Neural cell (in vitro differentiated cells): ENCODE data around the gene VAT1L. TPM values are rescaled to one million over a fixed set of nuclear protein-coding genes. Genes with fewer than 3 reads are reported as not detected.

Source experiments
- H2AFZ ChIP-seq: fragments of 200-600, 300-800 bp; sonication (generic), shearing (Covaris generic); 2 replicates; pipeline ENCODE4 v1.6.0; 2014; ENCODE audit warnings: low read depth, mild to moderate bottlenecking, antibody characterized with exemption, low read length, moderate library complexity
- H3F3A ChIP-seq: fragments of 200-600 bp; shearing (Covaris generic); 2 replicates; pipeline ENCODE4 v1.6.1; 2016; ENCODE audit warnings: mild to moderate bottlenecking, moderate library complexity, mixed read lengths, antibody characterized with exemption, low read length; ENCODE audit not compliant: insufficient read depth, poor library complexity, severe bottlenecking
- H3K27ac ChIP-seq: fragments of 200-600, 300-800 bp; sonication (generic), shearing (Covaris generic); 2 replicates; pipeline ENCODE4 v1.5.1; 2014; ENCODE audit warnings: mild to moderate bottlenecking, low read length, moderate library complexity
- H3K27me3 ChIP-seq: fragments of 300-800, 200-600 bp; sonication (generic), shearing (Covaris generic); 2 replicates; pipeline ENCODE4 v1.6.0; 2014; ENCODE audit warnings: mild to moderate bottlenecking, low read depth, low read length, moderate library complexity; ENCODE audit not compliant: insufficient read depth
- H3K36me3 ChIP-seq: fragments of 300-800, 200-600 bp; sonication (generic), shearing (Covaris generic); 2 replicates; pipeline ENCODE4 v1.5.1; 2014; ENCODE audit warnings: mild to moderate bottlenecking, antibody characterized with exemption, low read length, moderate library complexity; ENCODE audit not compliant: insufficient read depth
- H3K4me2 ChIP-seq: fragments of 300-800, 200-600 bp; sonication (generic), shearing (Covaris generic); 2 replicates; pipeline ENCODE4 v1.6.0; 2014; ENCODE audit warnings: mild to moderate bottlenecking, low read length
- H3K4me3 ChIP-seq: fragments of 300-800, 200-600 bp; sonication (generic), shearing (Covaris generic); 2 replicates; pipeline ENCODE4 v1.5.1; 2014; ENCODE audit warnings: mild to moderate bottlenecking, low read length, moderate library complexity
- H3K79me2 ChIP-seq: fragments of 200-600 bp; shearing (Covaris generic); replicated peaks from 2 replicates; pipeline ENCODE4 v1.6.0; 2014; ENCODE audit warnings: mild to moderate bottlenecking, low read length, moderate library complexity; ENCODE audit not compliant: insufficient read depth
- H3K9ac ChIP-seq: fragments of 300-800, 200-600 bp; sonication (generic), shearing (Covaris generic); 2 replicates; pipeline ENCODE4 v1.6.1; 2016; ENCODE audit warnings: mild to moderate bottlenecking, low read length, mixed read lengths
- H3K9me2 ChIP-seq: fragments of 200-600 bp; shearing (Covaris generic); 2 replicates; pipeline ENCODE4 v1.6.1; 2016; ENCODE audit warnings: mild to moderate bottlenecking, low read length, mixed read lengths; ENCODE audit not compliant: insufficient read depth
- H3K9me3 ChIP-seq: fragments of 200-600, 300-800 bp; sonication (generic), shearing (Covaris generic); 2 replicates; pipeline ENCODE4 v1.6.1; 2016; ENCODE audit warnings: mild to moderate bottlenecking, mixed run types, low read length, moderate library complexity, mixed read lengths
- H4K20me1 ChIP-seq: fragments of 200-600 bp; shearing (Covaris generic); 2 replicates; pipeline ENCODE4 v1.6.1; 2016; ENCODE audit warnings: mild to moderate bottlenecking, mixed run types; ENCODE audit not compliant: insufficient read depth
- EP300 ChIP-seq: fragments of 450-650 bp; conservative IDR thresholded peaks from 2 replicates; pipeline ENCODE4 v1.6.1; 2014; ENCODE audit warnings: antibody characterized with exemption, mild to moderate bottlenecking, moderate library complexity; ENCODE audit not compliant: poor library complexity, severe bottlenecking
- EZH2 ChIP-seq: fragments of 200-600, 300-800 bp; shearing (Covaris generic), sonication (generic); IDR thresholded peaks from 2 replicates; pipeline ENCODE4 v1.6.1; 2014; ENCODE audit warnings: antibody characterized with exemption, low read length, borderline replicate concordance, mild to moderate bottlenecking; ENCODE audit not compliant: insufficient read depth, poor library complexity, severe bottlenecking
- MXI1 ChIP-seq: fragments of 450-650 bp; conservative IDR thresholded peaks from 2 replicates; pipeline ENCODE4 v1.6.1; 2014; ENCODE audit warnings: antibody characterized with exemption, mild to moderate bottlenecking; ENCODE audit not compliant: poor library complexity, severe bottlenecking
- POLR2AphosphoS5 ChIP-seq: IDR thresholded peaks from 2 replicates; pipeline ENCODE4 v1.6.1; 2012
- RAD21 ChIP-seq: fragments of 450-650 bp; conservative IDR thresholded peaks from 2 replicates; pipeline ENCODE4 v1.6.1; 2014; ENCODE audit warnings: antibody characterized with exemption, mild to moderate bottlenecking, moderate library complexity
- SMC3 ChIP-seq: fragments of 450-650 bp; conservative IDR thresholded peaks from 2 replicates; pipeline ENCODE4 v1.6.1; 2014; ENCODE audit warnings: antibody characterized with exemption, mild to moderate bottlenecking, moderate library complexity; ENCODE audit not compliant: poor library complexity
- TAF1 ChIP-seq: IDR thresholded peaks from 2 replicates; pipeline ENCODE4 v1.6.1; 2012; ENCODE audit warnings: low read depth
- polyA plus RNA-seq: library from polyadenylated mRNA; depleted of rRNA; stranded (reverse); fragments of >200 nt; gene quantifications from 2 replicates; pipeline ENCODE4 v1.2.3, GENCODE V29; 2014
- TF ChIP-seq, protein P1 (sequence below): IDR thresholded peaks from 2 replicates; pipeline ENCODE4 v1.6.1; 2012; ENCODE audit warnings: borderline replicate concordance
- TF ChIP-seq, protein P2 (sequence below): fragments of 450-650 bp; IDR thresholded peaks from 2 replicates; pipeline ENCODE4 v1.5.1; 2014; ENCODE audit warnings: antibody characterized with exemption, mild to moderate bottlenecking, moderate library complexity; ENCODE audit not compliant: poor library complexity, severe bottlenecking

VAT1L gene
- polyA plus RNA-seq, 1 donor from 2014 or later, result 54.5 TPM

DNA sequence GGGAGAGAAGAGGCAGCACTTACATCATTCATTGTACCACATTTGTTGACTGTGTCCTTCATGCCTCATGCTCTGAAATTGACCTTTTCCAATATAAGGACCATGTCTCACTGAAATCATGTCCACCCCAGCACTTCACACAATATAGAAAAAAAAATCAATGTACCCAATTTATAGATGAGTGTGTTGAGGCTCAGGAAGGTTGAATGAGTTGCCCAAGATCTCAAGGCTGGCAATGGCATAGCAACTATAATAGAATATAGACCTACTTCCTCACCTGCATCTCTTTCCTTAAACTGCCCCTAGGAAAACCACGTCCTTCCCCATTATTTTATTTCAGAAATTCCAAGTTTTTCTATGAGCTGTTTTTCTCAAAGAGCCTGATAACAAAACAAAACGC lies 912 bp upstream of the VAT1L start:
- H3K9me3 ChIP-seq, result no peaks in the 10 kb centered on the region
- peak overlapping the region; percentile 55 for H3K27ac ChIP-seq
- peaks cover 25% of the 10 kb centered on the region for H3K79me2 ChIP-seq
- peak overlapping the region; percentile 75 for H3K4me2 ChIP-seq
- TF ChIP-seq MXI1 (no peak), POLR2AphosphoS5 (no peak), SMC3 (no peak), TAF1 (no peak), EZH2 (no peak), RAD21 (no peak), EP300 (no peak)
- TF ChIP-seq, protein P1, sequence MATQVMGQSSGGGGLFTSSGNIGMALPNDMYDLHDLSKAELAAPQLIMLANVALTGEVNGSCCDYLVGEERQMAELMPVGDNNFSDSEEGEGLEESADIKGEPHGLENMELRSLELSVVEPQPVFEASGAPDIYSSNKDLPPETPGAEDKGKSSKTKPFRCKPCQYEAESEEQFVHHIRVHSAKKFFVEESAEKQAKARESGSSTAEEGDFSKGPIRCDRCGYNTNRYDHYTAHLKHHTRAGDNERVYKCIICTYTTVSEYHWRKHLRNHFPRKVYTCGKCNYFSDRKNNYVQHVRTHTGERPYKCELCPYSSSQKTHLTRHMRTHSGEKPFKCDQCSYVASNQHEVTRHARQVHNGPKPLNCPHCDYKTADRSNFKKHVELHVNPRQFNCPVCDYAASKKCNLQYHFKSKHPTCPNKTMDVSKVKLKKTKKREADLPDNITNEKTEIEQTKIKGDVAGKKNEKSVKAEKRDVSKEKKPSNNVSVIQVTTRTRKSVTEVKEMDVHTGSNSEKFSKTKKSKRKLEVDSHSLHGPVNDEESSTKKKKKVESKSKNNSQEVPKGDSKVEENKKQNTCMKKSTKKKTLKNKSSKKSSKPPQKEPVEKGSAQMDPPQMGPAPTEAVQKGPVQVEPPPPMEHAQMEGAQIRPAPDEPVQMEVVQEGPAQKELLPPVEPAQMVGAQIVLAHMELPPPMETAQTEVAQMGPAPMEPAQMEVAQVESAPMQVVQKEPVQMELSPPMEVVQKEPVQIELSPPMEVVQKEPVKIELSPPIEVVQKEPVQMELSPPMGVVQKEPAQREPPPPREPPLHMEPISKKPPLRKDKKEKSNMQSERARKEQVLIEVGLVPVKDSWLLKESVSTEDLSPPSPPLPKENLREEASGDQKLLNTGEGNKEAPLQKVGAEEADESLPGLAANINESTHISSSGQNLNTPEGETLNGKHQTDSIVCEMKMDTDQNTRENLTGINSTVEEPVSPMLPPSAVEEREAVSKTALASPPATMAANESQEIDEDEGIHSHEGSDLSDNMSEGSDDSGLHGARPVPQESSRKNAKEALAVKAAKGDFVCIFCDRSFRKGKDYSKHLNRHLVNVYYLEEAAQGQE, result no peak
- TF ChIP-seq, protein P2, sequence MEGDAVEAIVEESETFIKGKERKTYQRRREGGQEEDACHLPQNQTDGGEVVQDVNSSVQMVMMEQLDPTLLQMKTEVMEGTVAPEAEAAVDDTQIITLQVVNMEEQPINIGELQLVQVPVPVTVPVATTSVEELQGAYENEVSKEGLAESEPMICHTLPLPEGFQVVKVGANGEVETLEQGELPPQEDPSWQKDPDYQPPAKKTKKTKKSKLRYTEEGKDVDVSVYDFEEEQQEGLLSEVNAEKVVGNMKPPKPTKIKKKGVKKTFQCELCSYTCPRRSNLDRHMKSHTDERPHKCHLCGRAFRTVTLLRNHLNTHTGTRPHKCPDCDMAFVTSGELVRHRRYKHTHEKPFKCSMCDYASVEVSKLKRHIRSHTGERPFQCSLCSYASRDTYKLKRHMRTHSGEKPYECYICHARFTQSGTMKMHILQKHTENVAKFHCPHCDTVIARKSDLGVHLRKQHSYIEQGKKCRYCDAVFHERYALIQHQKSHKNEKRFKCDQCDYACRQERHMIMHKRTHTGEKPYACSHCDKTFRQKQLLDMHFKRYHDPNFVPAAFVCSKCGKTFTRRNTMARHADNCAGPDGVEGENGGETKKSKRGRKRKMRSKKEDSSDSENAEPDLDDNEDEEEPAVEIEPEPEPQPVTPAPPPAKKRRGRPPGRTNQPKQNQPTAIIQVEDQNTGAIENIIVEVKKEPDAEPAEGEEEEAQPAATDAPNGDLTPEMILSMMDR, result no peak
- H2AFZ ChIP-seq, result no peak overlapping the region
- no peaks in the 10 kb centered on the region for H4K20me1 ChIP-seq
- peak overlapping the region; percentile 98 for H3K4me3 ChIP-seq
- peak overlapping the region; percentile 77 for H3K9ac ChIP-seq
- H3K36me3 ChIP-seq, result no peaks in the 10 kb centered on the region
- H3F3A ChIP-seq, result no peaks in the 10 kb centered on the region
- H3K27me3 ChIP-seq, result no peaks in the 10 kb centered on the region
- no peaks in the 10 kb centered on the region for H3K9me2 ChIP-seq

- TF ChIP-seq EP300, result no peak
- no peak for TF ChIP-seq SMC3
- TF ChIP-seq, protein P1, result no peak
- no peak for TF ChIP-seq TAF1
- TF ChIP-seq, protein P2, result no peak
- TF ChIP-seq RAD21, result no peak
- no peak for TF ChIP-seq MXI1
- TF ChIP-seq POLR2AphosphoS5, result no peak
- no peak for TF ChIP-seq EZH2
- Histone ChIP-seq H3K27ac (peak overlapping the region; percentile 55), H3K9me3 (no peaks in the 10 kb centered on the region), H3K9ac (peak overlapping the region; percentile 77), H3K4me3 (peak overlapping the region; percentile 98), H3K4me2 (peak overlapping the region; percentile 96), H3K9me2 (no peaks in the 10 kb centered on the region), H3K79me2 (peaks cover 35% of the 10 kb centered on the region), H4K20me1 (no peaks in the 10 kb centered on the region), H3K36me3 (no peaks in the 10 kb centered on the region), H2AFZ (peak overlapping the region; percentile 44), H3F3A (no peaks in the 10 kb centered on the region), H3K27me3 (no peaks in the 10 kb centered on the region)
These were observed 983 bp downstream of the VAT1L start for GRCh38 chr16:77789085-77790008.
